ENCODE data around the gene SEMA6D. TPM values are rescaled to one million over a fixed set of nuclear protein-coding genes. Genes with fewer than 3 reads are reported as not detected.

SEMA6D gene
- total and polyA plus RNA-seq, 2 donors (not counting 3 experiments of a cell fraction or from before 2014, with no cell fraction given) = 16.3 to 22.5 TPM

GRCh38 chr15:47811172-47811571 lies 93.9 kb downstream of the SEMA6D start:
- no peak overlapping the region for H3K27ac ChIP-seq (ENCODE audit: insufficient read depth, low read depth, low read length)
- BruUV-seq (replicated peaks) = no TSS peak
- no peak overlapping the region for H3K4me3 ChIP-seq (replicated peaks in 1 of 3; ENCODE audit: insufficient read depth in 1 of 3, low read depth in 1 of 3, low read length in 3 of 3)
- FAIRE-seq (no peak), DNase-seq (ENCODE audit: low read depth, low spot score) (no peak)
- H3K36me3 ChIP-seq (ENCODE audit: control insufficient read depth in 2 of 2, extremely low read depth in 1 of 2, insufficient read depth in 2 of 2, low read length in 2 of 2) = no peaks in the 10 kb centered on the region
- no peaks in the 10 kb centered on the region for H3K79me2 ChIP-seq (ENCODE audit: control insufficient read depth, insufficient read depth, low read length)
- H3K9me3 ChIP-seq (replicated peaks; ENCODE audit: control insufficient read depth, insufficient read depth, low read length) = no peaks in the 10 kb centered on the region
- H2AFZ ChIP-seq (ENCODE audit: low read depth, low read length) = no peak overlapping the region
- POLR2A ChIA-PET = interaction anchor here (0.7 kb wide), 1 partner anchor 15 kb away, joined by 6 read pairs; no protein-coding TSS in a partner anchor
- no peak overlapping the region for H3K9ac ChIP-seq (replicated peaks; ENCODE audit: extremely low read depth, insufficient read depth, low read length)
- intact Hi-C loops (cut with micrococcal nuclease) = no loop called here
- H3K4me1 ChIP-seq (ENCODE audit: control insufficient read depth, extremely low read depth, insufficient read depth, low read length) = peaks cover 12% of the 10 kb centered on the region
- TF ChIP-seq MYC (IDR thresholded peaks at IDR 0.05; ENCODE audit: low read depth, low read length) = no peak
- no peak for TF ChIP-seq EZH2 (IDR thresholded peaks at IDR 0.05; ENCODE audit: borderline replicate concordance, low read depth, low read length, severe bottlenecking)
- TF ChIP-seq GATA2 (IDR thresholded peaks at IDR 0.05; ENCODE audit: insufficient read depth, insufficient read length, low read depth, low read length) = no peak
- no peak for TF ChIP-seq POLR2AphosphoS5 (IDR thresholded peaks at IDR 0.05; ENCODE audit: insufficient read depth, low read depth, low read length)
- dilution Hi-C loops (cut with MboI; ENCODE audit: extremely low pct_ligation_motif_present, low sequenced_read_pairs) = no loop called here
- no peaks in the 10 kb centered on the region for H3K9me1 ChIP-seq (replicated peaks; ENCODE audit: control insufficient read depth, extremely low read depth, insufficient read depth, low read length)
- H4K20me1 ChIP-seq (replicated peaks; ENCODE audit: control insufficient read depth, extremely low read depth, insufficient read depth, low read length) = no peaks in the 10 kb centered on the region
- peaks cover under 1 to 2% of the 10 kb centered on the region in 2 experiments for H3K27me3 ChIP-seq (ENCODE audit: control insufficient read depth in 2 of 2, insufficient read depth in 2 of 2, low read length in 2 of 2)
- CTCF ChIA-PET = interaction anchor here (0.6 to 1.0 kb wide), 4 partner anchors 9 to 615 kb away, joined by 3 read pairs; no protein-coding TSS in a partner anchor
- H3K4me2 ChIP-seq (ENCODE audit: insufficient read depth, low read length) = no peak overlapping the region

- FAIRE-seq (peak; percentile 56), DNase-seq (ENCODE audit: low read depth, low spot score) (no peak)
- BruUV-seq (replicated peaks) = no TSS peak
- H4K20me1 ChIP-seq (replicated peaks; ENCODE audit: control insufficient read depth, extremely low read depth, insufficient read depth, low read length) = no peaks in the 10 kb centered on the region
- peak; percentile 27 for TF ChIP-seq JUN (IDR thresholded peaks at IDR 0.05; ENCODE audit: borderline replicate concordance, insufficient read depth, insufficient read length, low read depth)
- TF ChIP-seq MAX (IDR thresholded peaks at IDR 0.05; ENCODE audit: insufficient read depth, insufficient read length) = no peak
- TF ChIP-seq POLR2AphosphoS5 (IDR thresholded peaks at IDR 0.05; ENCODE audit: insufficient read depth, low read depth, low read length) = peak; percentile 22
- no peaks in the 10 kb centered on the region for H3K79me2 ChIP-seq (ENCODE audit: control insufficient read depth, insufficient read depth, low read length)
- no peaks in the 10 kb centered on the region for H3K36me3 ChIP-seq (ENCODE audit: control insufficient read depth in 2 of 2, extremely low read depth in 1 of 2, insufficient read depth in 2 of 2, low read length in 2 of 2)
- peak overlapping the region; percentile 4 for H3K27ac ChIP-seq (ENCODE audit: insufficient read depth, low read depth, low read length)
- peak overlapping the region; percentile 18 for H3K4me2 ChIP-seq (ENCODE audit: insufficient read depth, low read length)
- H3K4me1 ChIP-seq (ENCODE audit: control insufficient read depth, extremely low read depth, insufficient read depth, low read length) = peaks cover 12% of the 10 kb centered on the region
- H3K27me3 ChIP-seq (ENCODE audit: control insufficient read depth in 2 of 2, insufficient read depth in 2 of 2, low read length in 2 of 2) = peaks cover 3 to 5% of the 10 kb centered on the region in 2 experiments
- no peak overlapping the region for H3K9ac ChIP-seq (replicated peaks; ENCODE audit: extremely low read depth, insufficient read depth, low read length)
- H3K4me3 ChIP-seq (replicated peaks in 1 of 3; ENCODE audit: insufficient read depth in 1 of 3, low read depth in 1 of 3, low read length in 3 of 3) = no peak overlapping the region
- dilution Hi-C loops (cut with MboI; ENCODE audit: extremely low pct_ligation_motif_present, low sequenced_read_pairs) (no loop called here), intact Hi-C loops (cut with micrococcal nuclease) (no loop called here)
- ChIA-PET CTCF (interaction anchor here (1.0 kb wide), 1 partner anchor 16 kb away, joined by 3 read pairs; no protein-coding TSS in a partner anchor), POLR2A (no interaction called here)
- peak overlapping the region; percentile 20 for H2AFZ ChIP-seq (ENCODE audit: low read depth, low read length)
- H3K9me1 ChIP-seq (replicated peaks; ENCODE audit: control insufficient read depth, extremely low read depth, insufficient read depth, low read length) = no peaks in the 10 kb centered on the region
- no peaks in the 10 kb centered on the region for H3K9me3 ChIP-seq (replicated peaks; ENCODE audit: control insufficient read depth, insufficient read depth, low read length)
Observed at GRCh38 chr15:47812470-47812999, 95.2 kb downstream of the SEMA6D start.

Data from endothelial cell of umbilical vein (primary cell).